Activated naive CD8-positive, alpha-beta T cell (primary cell): Measurements from ENCODE around the gene HOXA2.

ENCODE experiments used
- H3K27ac Mint-ChIP-seq: one replicate; pipeline ENCODE4 v1.8.0; 2021; ENCODE audit warnings: mixed read lengths
- H3K27me3 Mint-ChIP-seq: one replicate; pipeline ENCODE4 v1.8.0; 2021; ENCODE audit warnings: mixed read lengths
- H3K36me3 Mint-ChIP-seq: one replicate; pipeline ENCODE4 v1.8.0; 2021; ENCODE audit warnings: mixed read lengths
- H3K4me1 Mint-ChIP-seq: one replicate; pipeline ENCODE4 v1.8.0; 2021; ENCODE audit warnings: low read depth, mixed read lengths
- H3K4me3 Mint-ChIP-seq: one replicate; pipeline ENCODE4 v1.8.0; 2021; ENCODE audit warnings: mild to moderate bottlenecking, mixed read lengths
- H3K9me3 Mint-ChIP-seq: one replicate; pipeline ENCODE4 v1.8.0; 2021; ENCODE audit warnings: low read depth, mixed read lengths

The HOXA2 gene

DNA sequence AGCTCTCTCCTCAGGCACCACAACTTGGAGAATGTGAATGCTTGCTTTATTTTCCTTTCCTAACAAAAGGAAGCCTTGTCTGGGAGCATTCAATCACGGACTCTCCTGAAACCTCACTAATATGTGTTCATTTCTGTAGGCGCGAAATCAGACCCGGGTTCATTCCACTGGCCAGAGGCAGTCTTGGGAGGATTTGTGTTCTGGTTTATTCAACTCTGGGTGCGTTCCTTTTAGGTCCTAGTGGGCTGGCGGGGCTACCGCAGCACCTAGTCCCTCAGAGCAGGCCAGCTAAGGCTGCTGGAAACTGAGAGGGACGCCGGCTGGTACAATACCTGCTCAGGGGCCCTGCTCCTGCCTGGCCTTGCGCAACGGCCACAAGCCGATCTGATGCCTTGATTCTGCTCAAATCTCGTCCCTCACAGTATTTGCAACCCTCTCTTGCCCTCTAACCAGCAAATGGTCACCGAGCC lies 20.6 kb upstream of the HOXA2 start:
- H3K36me3 Mint-ChIP-seq: no peaks in the 10 kb centered on the region

DNA sequence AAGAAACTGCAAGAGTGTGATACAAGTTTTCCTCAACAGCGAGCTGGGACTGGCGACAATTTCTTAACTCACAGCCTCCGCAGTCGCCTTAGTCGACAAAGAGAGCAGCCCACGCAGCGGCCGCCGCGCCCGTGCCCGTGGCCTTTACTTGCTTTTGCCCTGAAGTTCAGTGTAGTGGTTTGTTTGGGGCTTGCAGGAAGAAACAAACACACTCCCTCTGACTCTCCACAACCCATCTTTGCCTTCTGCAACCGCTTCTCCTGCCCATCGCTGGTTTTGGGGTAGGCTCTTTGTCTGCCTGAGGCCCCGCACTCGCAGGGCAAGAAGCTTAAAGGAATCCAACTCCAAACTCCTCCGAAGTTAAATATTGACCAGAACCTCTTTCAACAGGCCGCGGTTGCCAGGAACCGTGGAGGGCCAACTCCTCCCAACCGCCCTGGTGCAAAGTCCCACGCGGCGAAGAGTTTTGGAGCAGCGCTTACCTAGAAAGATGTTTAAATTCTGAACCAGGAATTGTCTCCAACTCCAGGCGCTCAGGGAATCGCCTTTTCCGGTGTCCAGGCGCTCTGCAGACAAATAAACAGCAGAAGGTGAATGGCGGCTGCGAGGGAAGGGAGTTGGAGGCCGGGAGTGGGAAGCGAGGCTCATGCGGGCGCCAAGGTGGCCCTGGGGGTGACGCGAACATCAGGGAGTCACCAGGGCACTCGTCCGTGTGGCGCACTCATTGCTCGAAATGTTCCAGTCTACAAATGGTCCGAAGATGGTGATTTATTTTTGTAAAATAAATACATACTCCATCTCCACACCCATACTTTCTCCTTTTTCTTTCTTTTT lies 19.8 kb upstream of the HOXA2 start:
- no peaks in the 10 kb centered on the region for H3K4me1 Mint-ChIP-seq
- H3K9me3 Mint-ChIP-seq: no peaks in the 10 kb centered on the region
- H3K36me3 Mint-ChIP-seq: no peaks in the 10 kb centered on the region
- H3K4me3 Mint-ChIP-seq: no peak overlapping the region
- no peak overlapping the region for H3K27ac Mint-ChIP-seq
- peaks cover 9% of the 10 kb centered on the region for H3K27me3 Mint-ChIP-seq

More for the DNA sequence above, 20.6 kb upstream of the HOXA2 start:
- no peak overlapping the region for H3K4me3 Mint-ChIP-seq
- H3K4me1 Mint-ChIP-seq: no peaks in the 10 kb centered on the region
- no peak overlapping the region for H3K27ac Mint-ChIP-seq
- H3K27me3 Mint-ChIP-seq: peaks cover 11% of the 10 kb centered on the region
- no peaks in the 10 kb centered on the region for H3K9me3 Mint-ChIP-seq

DNA sequence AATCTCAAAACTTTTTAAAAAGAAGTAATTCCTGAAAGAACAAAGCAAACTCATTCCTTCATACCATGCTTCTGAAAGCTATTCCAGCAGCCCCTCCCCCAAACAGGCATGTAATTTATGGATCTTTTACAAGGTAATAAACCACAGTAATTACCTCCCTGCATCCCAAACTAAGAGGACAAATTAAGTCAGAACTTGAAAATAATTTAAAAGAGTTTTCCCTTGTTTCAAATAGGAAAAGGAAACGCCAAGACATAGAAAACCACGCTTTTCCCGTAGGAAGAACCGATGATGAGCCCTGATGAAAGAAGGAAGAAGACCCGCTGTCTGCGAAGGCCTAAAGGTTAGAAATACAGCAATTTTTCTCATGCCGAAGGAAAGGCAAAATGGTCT lies 19.2 kb upstream of the HOXA2 start:
- Mint-ChIP-seq H3K27ac (no peak overlapping the region), H3K9me3 (no peaks in the 10 kb centered on the region), H3K27me3 (peaks cover 6% of the 10 kb centered on the region), H3K36me3 (no peaks in the 10 kb centered on the region), H3K4me3 (no peak overlapping the region), H3K4me1 (no peaks in the 10 kb centered on the region)

DNA sequence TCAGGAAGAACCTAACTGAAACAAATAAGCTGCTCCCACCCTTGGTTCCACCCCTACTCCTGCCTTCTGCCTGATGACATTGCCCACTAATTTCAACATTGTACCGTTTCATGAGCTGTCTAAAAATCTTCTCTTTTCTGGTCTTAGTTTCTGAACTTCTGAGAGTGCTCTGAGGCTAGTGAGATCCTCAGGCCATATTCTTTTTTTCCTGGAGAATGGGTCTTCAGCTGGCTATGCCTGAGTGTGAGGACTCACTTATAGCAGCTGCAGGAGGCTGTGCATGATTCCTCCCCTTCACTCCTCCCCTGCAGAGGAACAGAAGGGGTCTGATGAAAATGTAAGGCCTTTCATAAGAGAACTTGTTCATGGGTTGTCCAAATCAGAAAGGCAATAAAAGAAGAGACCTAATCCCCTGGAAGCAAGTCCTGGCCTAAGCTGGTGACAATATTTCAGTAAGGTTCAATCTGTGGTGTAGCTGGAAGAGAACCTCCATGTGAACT lies 17.0 kb upstream of the HOXA2 start:
- H3K27ac Mint-ChIP-seq: no peak overlapping the region
- peaks cover under 1% of the 10 kb centered on the region for H3K27me3 Mint-ChIP-seq
- H3K4me3 Mint-ChIP-seq: no peak overlapping the region
- H3K9me3 Mint-ChIP-seq: no peaks in the 10 kb centered on the region
- H3K4me1 Mint-ChIP-seq: no peaks in the 10 kb centered on the region
- H3K36me3 Mint-ChIP-seq: no peaks in the 10 kb centered on the region

DNA sequence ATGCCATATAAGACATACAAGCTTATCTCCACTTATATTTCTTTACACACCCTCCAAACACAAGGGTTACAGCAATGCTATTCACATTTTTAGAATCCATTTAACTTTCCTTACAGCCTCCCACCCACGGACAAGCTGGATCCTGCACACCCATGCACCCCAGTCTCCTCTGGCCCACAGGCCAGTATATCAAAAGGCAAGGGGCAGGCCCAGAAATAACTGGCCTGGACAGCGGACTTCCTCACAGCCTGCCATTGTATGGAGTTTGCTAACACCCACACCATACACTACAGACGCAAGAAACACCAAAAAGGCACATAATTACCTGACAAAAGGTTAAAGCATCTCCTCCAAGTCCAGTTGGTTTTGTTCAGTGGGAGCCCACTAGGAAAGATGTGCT lies 16.1 kb upstream of the HOXA2 start:
- no peaks in the 10 kb centered on the region for H3K27me3 Mint-ChIP-seq
- H3K36me3 Mint-ChIP-seq: no peaks in the 10 kb centered on the region
- no peak overlapping the region for H3K4me3 Mint-ChIP-seq
- H3K27ac Mint-ChIP-seq: no peak overlapping the region
- H3K9me3 Mint-ChIP-seq: no peaks in the 10 kb centered on the region
- no peaks in the 10 kb centered on the region for H3K4me1 Mint-ChIP-seq

DNA sequence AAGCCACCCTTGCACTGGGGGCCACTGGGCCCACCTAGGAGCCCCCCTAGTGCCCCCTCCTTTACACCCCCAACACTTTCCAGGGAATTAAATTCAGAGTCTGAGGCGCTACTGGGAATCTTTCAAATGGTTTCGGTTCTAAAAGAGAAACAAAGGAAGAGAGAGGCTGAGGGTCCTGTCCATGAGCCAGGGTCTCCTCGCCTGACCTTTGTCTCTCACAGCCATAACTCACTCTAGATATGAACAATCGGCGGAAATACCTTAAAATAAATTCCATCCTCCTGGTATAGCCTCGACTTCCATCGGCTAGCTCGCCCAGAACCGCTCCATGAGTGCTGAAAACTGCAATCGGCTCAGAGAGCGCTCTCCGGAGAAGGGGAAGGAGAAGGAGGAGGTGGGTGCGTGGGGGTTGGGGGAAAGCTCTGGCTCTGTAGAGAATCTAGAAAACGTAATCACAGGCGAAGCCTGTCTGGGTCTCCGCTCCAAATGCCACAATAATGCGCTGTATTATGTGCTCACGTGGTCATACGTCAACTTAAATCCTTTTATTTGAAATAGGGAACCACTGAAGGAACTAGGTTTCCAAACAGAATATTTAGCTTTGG lies 15.5 kb upstream of the HOXA2 start:
- Mint-ChIP-seq H3K4me1 (no peaks in the 10 kb centered on the region), H3K27me3 (no peaks in the 10 kb centered on the region), H3K27ac (no peak overlapping the region), H3K36me3 (no peaks in the 10 kb centered on the region), H3K4me3 (no peak overlapping the region), H3K9me3 (no peaks in the 10 kb centered on the region)

DNA sequence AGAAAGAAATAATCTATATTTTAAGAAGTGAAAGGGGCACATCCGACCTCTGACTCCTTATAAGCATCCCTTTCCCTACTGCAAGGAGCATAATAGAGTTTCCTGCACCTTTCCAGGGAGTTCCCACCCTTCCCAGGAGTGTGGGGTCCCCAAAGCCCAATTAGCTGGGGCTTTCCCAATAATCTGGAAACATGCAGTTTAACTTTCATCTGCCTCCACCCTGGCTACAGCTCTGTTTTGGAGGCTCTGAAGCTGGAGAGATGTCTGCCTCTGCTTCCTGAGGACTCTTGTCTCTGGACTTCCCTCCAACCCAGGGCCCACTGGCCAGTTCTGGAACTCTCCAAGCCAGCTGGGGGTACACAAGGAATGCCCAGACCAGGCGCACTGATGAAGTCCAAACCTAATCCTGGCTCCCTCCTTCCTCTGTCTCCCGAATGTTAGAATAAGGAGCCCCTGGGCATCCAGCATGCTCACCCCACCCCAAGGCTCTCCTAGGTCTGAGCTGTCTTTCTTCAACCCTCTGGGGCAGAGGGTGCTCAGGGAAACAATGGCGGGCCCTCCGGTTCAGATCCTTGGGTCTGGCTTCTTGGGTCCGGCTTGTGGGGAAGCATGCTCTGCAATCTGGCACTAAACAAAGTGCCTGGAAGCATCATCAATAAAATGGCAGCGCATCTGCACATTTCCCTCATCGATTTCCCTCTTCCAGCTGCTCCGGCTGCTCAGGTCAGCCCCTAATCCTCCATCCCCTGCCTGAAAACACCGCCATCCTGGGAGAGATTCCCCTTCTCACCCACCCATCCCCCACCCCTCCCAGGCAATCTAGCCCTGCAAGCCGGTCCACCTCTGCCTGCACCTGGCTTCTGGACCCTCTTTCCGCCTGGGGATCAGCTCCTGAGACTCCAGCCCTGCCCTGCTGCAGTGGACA lies 14.7 kb upstream of the HOXA2 start:
- H3K4me3 Mint-ChIP-seq: no peak overlapping the region
- H3K36me3 Mint-ChIP-seq: no peaks in the 10 kb centered on the region
- no peaks in the 10 kb centered on the region for H3K27me3 Mint-ChIP-seq
- no peaks in the 10 kb centered on the region for H3K4me1 Mint-ChIP-seq
- no peak overlapping the region for H3K27ac Mint-ChIP-seq
- H3K9me3 Mint-ChIP-seq: no peaks in the 10 kb centered on the region

DNA sequence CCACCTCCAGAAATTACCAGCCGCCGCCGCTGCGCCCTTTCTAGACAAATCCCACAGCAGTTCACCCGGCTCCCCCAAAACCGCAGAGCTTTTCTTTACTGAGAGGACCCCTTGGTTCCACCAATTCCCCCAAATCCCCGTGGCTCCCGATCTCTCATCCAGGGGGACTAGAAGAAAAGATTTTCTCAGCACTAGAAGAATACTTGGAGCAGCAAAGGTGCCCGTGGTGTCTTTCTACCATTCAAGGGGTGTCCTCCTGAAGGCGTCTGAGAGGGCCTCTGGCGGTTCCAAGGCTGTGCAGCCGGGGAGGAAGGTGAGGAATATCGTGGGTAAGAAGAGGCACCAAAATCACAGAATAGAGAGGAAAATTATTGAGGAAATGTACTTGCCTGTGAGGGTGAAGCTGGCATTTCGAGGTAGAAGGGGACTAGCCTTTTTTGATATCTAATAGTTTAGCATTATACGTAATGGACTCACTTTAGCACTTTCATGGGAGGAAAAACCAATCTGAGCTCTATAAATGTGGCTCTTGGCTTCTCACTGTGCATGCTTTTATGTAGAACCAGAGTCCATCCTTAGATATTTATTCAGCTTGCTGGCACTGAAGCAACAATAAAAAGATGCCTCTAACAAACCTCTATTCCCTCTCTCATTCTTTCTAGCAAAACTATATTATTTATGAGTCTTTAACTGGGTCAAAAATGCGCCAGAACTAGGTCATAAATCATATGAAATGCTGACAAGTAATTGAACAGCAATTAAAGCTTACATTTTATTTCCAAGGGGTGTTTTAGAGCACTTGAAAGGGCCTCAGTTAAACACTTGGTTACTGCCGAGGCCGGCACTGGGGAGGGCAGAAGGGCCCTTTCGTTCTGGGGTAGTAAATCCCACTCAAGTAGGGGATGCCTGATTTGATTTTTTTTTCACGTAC lies 13.8 kb upstream of the HOXA2 start:
- Mint-ChIP-seq H3K4me3 (no peak overlapping the region), H3K27me3 (no peaks in the 10 kb centered on the region), H3K9me3 (no peaks in the 10 kb centered on the region), H3K4me1 (no peaks in the 10 kb centered on the region), H3K27ac (no peak overlapping the region), H3K36me3 (no peaks in the 10 kb centered on the region)

DNA sequence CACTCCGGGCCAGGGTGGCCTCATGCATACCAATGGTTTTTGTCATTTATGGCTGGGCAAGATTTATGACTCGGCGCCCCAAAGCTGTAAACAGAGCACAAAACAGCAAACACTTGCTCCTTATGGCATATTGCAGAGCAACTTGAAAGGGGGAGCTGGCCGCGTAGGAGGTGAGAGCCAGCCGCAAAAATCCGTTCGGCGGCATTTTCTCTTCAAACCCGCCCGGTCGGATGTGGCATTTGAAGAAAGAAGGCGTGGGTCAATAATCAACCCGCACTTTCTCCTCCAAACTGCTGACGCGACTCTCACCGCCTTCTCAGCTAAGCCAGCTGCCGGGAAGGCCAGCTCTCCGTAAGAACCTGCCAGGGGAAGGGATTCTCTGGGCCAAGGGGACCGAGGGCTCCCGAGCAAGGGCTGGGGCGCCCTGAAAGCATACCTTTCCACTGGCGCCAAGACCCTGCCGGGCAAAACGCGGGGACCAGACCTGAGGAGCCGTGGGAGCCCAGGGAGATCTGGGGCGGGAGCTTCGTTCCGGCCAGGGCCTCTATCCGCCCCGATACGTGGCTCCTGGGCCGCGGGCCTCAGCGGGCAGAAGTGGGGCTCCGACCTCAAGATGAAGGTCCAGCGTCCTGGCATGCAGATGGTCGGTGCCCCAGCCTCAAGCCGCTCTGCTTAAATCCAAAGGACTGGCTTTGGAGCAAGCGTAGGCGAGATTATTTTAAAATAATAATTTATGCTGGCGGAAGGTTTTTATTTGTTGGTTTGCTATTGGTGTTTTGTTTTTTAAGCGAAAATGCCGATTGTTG lies 12.9 kb upstream of the HOXA2 start:
- Mint-ChIP-seq H3K4me3 (no peak overlapping the region), H3K36me3 (no peaks in the 10 kb centered on the region), H3K27ac (no peak overlapping the region), H3K4me1 (no peaks in the 10 kb centered on the region), H3K27me3 (no peaks in the 10 kb centered on the region), H3K9me3 (no peaks in the 10 kb centered on the region)

DNA sequence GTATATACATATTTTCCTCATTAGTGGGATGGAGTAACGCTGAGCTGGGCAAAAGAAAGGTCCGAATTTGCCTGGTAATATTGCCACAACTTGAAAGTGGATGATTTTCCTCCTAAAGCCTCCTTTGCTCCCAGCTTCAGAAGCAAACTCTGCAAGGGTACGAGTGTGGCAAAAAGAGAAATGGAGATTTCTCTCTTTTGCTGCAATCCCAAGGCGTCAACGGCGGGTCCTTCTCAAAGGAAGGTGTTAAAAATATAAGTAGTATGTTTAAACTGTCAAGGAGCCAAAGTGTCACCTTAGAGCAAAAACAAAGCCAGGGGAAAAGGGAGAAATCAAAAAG lies 12.4 kb upstream of the HOXA2 start:
- no peaks in the 10 kb centered on the region for H3K27me3 Mint-ChIP-seq
- no peak overlapping the region for H3K4me3 Mint-ChIP-seq
- no peaks in the 10 kb centered on the region for H3K4me1 Mint-ChIP-seq
- H3K36me3 Mint-ChIP-seq: no peaks in the 10 kb centered on the region
- H3K27ac Mint-ChIP-seq: no peak overlapping the region
- H3K9me3 Mint-ChIP-seq: no peaks in the 10 kb centered on the region

DNA sequence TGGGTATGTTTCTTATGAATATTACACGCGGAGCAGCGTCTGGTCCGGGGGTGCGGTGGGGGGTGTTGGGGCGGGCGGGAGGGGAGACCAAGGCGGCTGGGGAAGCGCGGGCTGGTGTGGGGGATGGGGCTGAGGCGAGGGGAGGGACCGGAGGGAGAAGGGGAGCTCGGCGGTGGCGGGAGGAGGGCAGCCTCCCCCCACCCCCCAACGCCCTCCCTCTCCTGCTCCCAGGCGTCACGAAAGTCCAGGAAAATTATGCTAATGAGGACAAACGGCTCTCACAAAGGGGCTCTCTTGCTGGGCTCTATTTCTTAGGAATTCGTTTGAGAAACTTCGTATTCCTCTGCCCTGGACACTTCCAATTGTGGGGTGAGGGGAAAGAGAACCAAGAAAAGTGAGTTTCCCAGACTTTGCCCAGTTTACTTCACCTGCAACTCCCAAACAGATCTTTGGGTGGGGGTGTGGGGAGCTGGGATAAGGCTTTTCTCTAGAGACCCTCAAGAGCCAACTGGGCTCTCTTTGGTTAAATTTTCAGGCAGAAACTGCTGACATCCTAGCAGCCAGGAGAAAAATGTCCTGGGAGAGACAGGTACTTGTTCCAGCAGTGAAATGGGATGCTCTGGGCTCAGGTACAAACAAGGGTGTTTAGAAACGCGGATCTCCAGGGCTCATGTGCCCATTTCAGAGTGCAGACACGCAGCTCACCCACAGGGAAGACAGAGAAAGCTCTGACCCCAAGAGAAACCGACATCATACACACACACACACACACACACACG lies 11.7 kb upstream of the HOXA2 start:
- Mint-ChIP-seq H3K4me3 (no peak overlapping the region), H3K9me3 (no peaks in the 10 kb centered on the region), H3K27ac (no peak overlapping the region), H3K36me3 (no peaks in the 10 kb centered on the region), H3K27me3 (no peaks in the 10 kb centered on the region), H3K4me1 (no peaks in the 10 kb centered on the region)

DNA sequence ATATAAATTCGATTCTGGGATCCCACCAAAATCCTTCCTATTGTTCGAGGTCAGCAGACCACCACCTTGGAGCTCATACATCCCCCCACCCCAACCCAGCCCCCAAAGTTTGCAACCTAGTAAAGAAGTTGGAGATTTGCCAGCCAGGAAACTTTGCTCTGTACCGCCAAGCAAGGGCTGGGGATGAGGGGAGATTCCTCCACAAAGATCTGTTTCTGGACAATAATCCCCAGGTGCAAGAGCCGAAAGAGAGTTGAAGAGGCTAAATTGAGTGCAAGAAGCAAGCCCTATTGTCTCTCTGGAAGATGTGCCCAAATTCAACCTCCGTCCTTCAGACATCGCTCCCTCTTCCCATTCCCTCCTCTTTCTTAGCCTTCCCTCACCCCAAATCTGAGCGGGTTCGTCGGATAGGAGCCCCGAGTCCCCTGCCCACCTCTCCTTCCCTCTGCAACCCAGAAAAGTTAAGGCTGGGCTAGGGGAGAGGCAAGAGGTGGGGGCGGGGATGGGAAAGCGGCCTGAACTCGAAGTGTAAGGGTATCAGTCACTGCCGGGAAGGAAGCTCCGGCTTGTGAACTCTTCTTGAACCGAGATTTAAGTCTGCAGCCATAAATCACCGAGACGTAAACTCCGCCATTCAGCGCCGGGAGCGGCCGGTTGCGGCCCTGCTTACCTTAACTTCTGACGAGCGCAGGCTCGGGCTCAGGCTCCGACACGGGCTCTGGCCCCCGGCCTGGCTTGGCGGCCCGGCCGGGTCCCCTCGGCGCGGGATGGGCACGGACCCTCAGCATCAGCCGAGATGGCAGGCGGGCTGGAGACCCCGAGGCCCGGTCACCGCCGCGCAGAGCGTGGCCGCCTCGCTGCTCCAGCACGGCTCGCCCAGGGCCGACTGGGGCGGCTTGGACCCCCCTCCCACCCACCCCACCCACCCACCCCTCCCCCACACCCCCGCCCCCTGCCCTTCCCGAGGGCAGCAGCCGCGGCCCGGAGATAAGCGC lies 10.8 kb upstream of the HOXA2 start:
- Mint-ChIP-seq H3K9me3 (no peaks in the 10 kb centered on the region), H3K27ac (no peak overlapping the region)

More for the DNA sequence above, 10.8 kb upstream of the HOXA2 start:
- Mint-ChIP-seq H3K4me1 (no peaks in the 10 kb centered on the region), H3K4me3 (no peak overlapping the region), H3K36me3 (no peaks in the 10 kb centered on the region), H3K27me3 (no peaks in the 10 kb centered on the region)
